ENCODE results near the gene NCR3LG1.

DNA sequence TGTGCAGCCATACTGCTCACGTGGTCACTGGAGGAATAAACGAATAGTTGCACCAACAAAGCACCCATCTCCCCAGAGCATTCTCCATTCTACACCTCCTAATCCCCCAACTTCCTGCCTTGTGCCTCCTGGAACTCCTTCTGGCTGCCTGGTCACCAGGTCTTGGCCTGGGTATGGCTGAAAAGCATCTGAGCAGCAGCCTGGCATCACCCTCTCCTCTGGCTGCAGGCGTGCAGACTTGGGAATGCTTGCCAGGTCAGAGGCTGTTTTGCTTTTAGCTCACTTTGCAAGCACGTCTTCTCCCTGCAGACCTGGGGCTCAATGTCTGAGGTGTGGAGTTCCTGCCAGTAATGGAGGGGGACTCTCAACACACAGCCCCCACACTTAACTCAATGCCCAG lies 70.2 kb downstream of the NCR3LG1 start:
- TF ChIP-seq, protein P1, sequence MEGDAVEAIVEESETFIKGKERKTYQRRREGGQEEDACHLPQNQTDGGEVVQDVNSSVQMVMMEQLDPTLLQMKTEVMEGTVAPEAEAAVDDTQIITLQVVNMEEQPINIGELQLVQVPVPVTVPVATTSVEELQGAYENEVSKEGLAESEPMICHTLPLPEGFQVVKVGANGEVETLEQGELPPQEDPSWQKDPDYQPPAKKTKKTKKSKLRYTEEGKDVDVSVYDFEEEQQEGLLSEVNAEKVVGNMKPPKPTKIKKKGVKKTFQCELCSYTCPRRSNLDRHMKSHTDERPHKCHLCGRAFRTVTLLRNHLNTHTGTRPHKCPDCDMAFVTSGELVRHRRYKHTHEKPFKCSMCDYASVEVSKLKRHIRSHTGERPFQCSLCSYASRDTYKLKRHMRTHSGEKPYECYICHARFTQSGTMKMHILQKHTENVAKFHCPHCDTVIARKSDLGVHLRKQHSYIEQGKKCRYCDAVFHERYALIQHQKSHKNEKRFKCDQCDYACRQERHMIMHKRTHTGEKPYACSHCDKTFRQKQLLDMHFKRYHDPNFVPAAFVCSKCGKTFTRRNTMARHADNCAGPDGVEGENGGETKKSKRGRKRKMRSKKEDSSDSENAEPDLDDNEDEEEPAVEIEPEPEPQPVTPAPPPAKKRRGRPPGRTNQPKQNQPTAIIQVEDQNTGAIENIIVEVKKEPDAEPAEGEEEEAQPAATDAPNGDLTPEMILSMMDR (IDR thresholded peaks at IDR 0.05; ENCODE audit: low read depth, low read length, missing input control) = no peak
- TF ChIP-seq, protein P2, sequence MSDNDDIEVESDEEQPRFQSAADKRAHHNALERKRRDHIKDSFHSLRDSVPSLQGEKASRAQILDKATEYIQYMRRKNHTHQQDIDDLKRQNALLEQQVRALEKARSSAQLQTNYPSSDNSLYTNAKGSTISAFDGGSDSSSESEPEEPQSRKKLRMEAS (IDR thresholded peaks at IDR 0.05) = no peak
- TF ChIP-seq, protein P3, sequence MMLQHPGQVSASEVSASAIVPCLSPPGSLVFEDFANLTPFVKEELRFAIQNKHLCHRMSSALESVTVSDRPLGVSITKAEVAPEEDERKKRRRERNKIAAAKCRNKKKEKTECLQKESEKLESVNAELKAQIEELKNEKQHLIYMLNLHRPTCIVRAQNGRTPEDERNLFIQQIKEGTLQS (IDR thresholded peaks at IDR 0.05) = no peak
